Fibroblast of mammary gland (primary cell): ENCODE results near the gene KCNAB1.
"Not testable (repeated sequence)": the region's sequence is repeated elsewhere in the genome, so short reads cannot be mapped to it uniquely, and the experiment has no call there.

Source experiments
- DNase-seq: peaks from one replicate; pipeline ENCODE4 v3.0.0-alpha.2; 2010; ENCODE audit warnings: low read depth
- H3K4me3 ChIP-seq: 2 replicates; pipeline ENCODE4 v1.5.1; 2011; ENCODE audit warnings: low read depth, mild to moderate bottlenecking, low read length, moderate library complexity; ENCODE audit not compliant: control insufficient read depth
- TF ChIP-seq, protein P1 (sequence below): conservative IDR thresholded peaks from 2 replicates; pipeline ENCODE4 v1.5.1; 2011; ENCODE audit warnings: low read depth, low read length, inconsistent platforms; ENCODE audit not compliant: control insufficient read depth, insufficient read depth

The KCNAB1 gene

DNA sequence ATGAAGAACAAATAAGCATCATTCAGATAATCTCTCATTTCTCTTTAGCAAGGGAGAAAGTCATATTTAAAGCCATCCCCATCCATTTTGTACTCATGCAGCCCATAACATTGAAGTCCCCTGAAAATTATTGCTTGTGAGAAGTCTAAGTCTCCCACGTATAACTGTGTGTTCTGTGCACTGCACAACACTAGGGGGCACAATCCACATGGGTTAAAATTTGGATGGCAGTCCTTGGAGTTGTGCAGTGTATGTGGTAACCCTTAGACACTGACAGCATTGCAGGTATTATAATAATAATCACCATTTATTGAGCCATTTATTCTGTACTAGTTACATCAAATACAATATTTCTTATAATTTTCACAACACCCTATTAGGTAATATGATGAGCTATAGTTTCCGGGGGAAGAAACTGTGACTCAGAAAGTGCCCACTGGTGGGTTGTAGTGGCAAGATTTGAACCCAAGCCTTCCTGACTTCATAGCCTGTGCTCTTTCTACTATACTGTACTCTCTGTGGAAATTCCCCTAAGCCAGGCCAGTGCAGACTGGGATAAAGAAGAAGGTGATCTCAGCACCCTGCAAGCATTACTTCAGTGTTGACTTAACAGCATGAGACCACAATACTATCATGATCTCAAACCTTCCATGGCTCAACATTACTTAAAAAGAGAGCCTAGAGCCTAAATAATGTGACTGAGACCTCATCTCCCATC lies 15.7 kb downstream of the KCNAB1 start:
- no peak overlapping the region for H3K4me3 ChIP-seq
- TF ChIP-seq, protein P1, sequence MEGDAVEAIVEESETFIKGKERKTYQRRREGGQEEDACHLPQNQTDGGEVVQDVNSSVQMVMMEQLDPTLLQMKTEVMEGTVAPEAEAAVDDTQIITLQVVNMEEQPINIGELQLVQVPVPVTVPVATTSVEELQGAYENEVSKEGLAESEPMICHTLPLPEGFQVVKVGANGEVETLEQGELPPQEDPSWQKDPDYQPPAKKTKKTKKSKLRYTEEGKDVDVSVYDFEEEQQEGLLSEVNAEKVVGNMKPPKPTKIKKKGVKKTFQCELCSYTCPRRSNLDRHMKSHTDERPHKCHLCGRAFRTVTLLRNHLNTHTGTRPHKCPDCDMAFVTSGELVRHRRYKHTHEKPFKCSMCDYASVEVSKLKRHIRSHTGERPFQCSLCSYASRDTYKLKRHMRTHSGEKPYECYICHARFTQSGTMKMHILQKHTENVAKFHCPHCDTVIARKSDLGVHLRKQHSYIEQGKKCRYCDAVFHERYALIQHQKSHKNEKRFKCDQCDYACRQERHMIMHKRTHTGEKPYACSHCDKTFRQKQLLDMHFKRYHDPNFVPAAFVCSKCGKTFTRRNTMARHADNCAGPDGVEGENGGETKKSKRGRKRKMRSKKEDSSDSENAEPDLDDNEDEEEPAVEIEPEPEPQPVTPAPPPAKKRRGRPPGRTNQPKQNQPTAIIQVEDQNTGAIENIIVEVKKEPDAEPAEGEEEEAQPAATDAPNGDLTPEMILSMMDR, result peak; percentile 43
- DNase-seq, result peak; percentile 10

DNA sequence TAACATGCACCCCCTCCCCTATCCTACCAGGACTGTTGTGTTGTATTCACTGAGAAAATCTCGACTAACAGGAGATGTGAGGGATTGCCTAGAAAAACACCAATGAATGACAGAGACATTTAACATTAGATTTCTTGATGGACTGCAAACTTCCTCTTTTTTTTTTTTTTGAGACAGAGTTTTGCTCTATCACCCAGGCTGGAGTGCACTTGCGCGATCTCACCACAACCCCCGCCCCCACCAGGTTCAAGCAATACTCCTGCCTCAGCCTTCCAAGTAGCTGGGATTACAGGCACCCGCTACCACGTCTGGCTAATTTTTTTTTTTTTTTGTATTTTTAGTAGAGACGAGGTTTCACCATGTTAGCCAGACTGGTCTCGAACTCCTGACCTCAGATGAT lies 17.0 kb downstream of the KCNAB1 start:
- not testable (repeated sequence) for DNase-seq, H3K4me3 ChIP-seq

DNA sequence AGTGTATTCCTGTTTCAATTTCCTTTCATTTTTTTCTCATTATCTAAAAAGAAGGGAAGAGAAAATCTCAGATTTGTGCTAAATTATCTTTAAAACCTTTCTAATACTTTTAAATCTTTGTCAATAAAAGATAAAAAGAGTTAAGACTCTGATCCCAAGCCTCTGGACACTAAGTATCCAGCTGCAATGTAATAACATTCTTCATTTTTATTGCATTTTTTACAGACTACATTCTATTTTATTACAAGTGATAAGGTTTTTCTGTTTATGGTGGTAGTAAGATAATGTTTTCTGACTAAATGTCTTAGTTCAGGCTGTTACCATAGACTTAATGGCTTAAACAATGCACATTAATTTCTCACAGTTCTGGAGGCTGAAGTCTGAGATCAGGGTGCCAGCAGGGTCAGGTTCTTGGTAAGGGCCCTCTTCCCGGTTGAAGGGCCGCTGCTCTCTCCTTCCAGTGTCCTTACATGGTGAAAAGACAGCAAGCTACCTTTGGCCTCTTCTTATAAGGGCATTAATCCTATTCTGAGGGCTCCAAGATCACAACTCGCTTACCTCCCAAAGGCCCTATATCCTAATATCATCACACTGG lies 19.7 kb downstream of the KCNAB1 start:
- no peak for DNase-seq
- H3K4me3 ChIP-seq, result no peak overlapping the region
- TF ChIP-seq, protein P1, result no peak

DNA sequence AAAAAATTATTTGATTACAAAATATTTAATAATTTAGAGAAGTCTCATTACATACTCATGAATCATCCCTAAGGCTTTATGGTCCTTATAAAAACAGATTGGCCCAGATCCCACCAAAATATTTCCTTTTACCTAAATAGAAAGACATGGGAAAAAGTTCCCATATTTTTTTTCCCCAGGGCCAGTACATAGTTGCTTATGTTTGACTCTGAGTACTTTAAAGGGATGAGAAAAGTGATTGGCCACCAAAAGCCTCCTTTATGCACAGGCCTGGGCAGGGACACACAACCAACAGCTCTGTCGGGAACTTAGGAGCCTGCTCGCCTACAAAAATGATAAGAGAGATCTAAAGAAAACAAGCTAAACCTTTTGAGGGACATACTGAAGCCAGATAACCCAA lies 22.3 kb downstream of the KCNAB1 start:
- no peak overlapping the region for H3K4me3 ChIP-seq
- TF ChIP-seq, protein P1, result no peak
- peak; percentile 49 for DNase-seq

DNA sequence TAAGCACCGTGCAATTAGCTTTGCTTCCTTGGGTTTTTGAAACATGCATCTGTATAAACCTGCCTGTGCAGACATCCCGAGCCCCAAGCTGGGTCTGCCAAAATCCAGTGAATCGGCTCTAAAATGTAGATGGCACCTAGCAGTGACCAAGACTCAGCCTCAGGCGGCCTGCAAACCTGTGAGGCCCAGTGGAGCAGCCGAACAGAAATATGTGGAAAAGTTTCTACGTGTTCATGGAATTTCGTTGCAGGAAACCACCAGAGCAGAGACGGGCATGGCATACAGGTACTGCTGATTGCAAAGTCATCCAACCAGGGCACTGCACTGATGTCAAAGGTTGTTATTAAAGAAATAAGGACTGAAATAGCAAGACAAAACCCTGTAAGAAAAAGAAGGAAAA lies 22.8 kb downstream of the KCNAB1 start:
- TF ChIP-seq, protein P1, result no peak
- DNase-seq, result no peak
- no peak overlapping the region for H3K4me3 ChIP-seq

DNA sequence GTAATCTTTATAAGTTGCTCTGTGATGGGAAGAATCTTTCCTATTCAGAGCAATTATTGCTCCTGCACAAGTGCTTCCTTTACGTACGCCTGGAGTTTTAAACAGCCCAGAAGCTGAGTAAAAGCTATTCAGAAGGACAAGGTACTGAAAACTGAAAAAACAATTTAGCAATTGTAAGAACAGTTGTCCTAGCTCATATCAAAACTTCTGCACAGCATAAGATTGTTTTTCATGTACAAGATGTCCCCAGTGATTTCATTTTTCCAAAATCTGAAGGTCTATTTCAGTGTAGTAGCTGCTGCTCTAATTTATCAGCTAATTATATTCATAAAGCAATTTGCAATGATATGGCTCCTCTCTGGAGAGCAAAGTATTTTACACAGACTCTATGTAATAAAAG lies 23.7 kb downstream of the KCNAB1 start:
- TF ChIP-seq, protein P1, result no peak
- DNase-seq, result no peak
- no peak overlapping the region for H3K4me3 ChIP-seq

DNA sequence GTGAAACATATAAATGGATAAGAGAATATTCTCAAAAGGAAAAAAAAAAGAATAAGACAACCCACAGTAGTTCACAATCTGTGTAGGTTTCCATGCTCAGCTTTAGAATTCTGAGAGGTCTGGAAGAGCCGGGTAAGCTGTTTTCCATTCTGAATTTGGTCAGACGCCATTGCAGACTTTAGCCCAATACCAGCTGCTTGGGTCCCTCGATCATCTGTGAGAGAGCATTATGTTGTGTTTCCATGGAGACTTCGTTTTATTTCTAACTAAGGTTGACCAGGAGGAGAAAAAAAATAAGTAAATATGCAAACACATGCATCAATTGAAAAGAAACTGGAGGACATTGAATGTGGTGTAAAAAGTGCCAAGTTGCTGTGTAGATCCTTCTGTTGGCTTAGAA lies 25.5 kb downstream of the KCNAB1 start:
- TF ChIP-seq, protein P1, result no peak
- H3K4me3 ChIP-seq, result no peak overlapping the region
- DNase-seq, result no peak
